Fibroblast of lung (primary cell): ENCODE data around the gene PNPT1. TPM values are rescaled to one million over a fixed set of nuclear protein-coding genes. Genes with fewer than 3 reads are reported as not detected.

Experiments
- DNase-seq, 2 donors: peaks; one replicate each; pipeline versions ENCODE4 v3.0.0 to v3.0.0-alpha.2; 2010; ENCODE audit warnings: low read depth in 2 of 2
- H2AFZ ChIP-seq: 2 replicates; pipeline ENCODE4 v1.5.1; 2012; ENCODE audit warnings: low read length, control low read depth, inconsistent platforms
- H3K27ac ChIP-seq: 2 replicates; pipeline ENCODE4 v1.5.1; 2011; ENCODE audit warnings: low read length, control low read depth; ENCODE audit not compliant: insufficient read depth
- H3K27me3 ChIP-seq: 2 replicates; pipeline ENCODE4 v1.5.1; 2011; ENCODE audit warnings: mild to moderate bottlenecking, low read length; ENCODE audit not compliant: control insufficient read depth, insufficient read depth
- H3K36me3 ChIP-seq: 2 replicates; pipeline ENCODE4 v1.5.1; 2011; ENCODE audit warnings: low read length; ENCODE audit not compliant: control insufficient read depth, insufficient read depth
- H3K4me1 ChIP-seq: 2 replicates; pipeline ENCODE4 v1.5.1; 2011; ENCODE audit warnings: low read length; ENCODE audit not compliant: control insufficient read depth, insufficient read depth; ENCODE audit errors: extremely low read depth
- H3K4me2 ChIP-seq: 2 replicates; pipeline ENCODE4 v1.5.1; 2011; ENCODE audit warnings: low read length, control low read depth; ENCODE audit not compliant: insufficient read depth; ENCODE audit errors: extremely low read depth
- H3K4me3 ChIP-seq, 4 experiments: fragments of 200-600 bp in 1 of 4; sonication (generic) in 1 of 4; replicated peaks in 1 of 4; 2 replicates each; pipeline ENCODE4 v1.5.1; 2011 to 2016; ENCODE audit warnings: low read length in 4 of 4, low read depth in 3 of 4, mild to moderate bottlenecking in 3 of 4, control low read depth in 2 of 4, inconsistent platforms in 1 of 4, mixed read lengths in 1 of 4; ENCODE audit not compliant: insufficient read depth in 1 of 4; ENCODE audit errors: control extremely low read depth in 1 of 4
- H3K79me2 ChIP-seq: 2 replicates; pipeline ENCODE4 v1.5.1; 2012; ENCODE audit warnings: mild to moderate bottlenecking, low read length, inconsistent platforms; ENCODE audit not compliant: control insufficient read depth, insufficient read depth
- H3K9ac ChIP-seq: 2 replicates; pipeline ENCODE4 v1.5.1; 2011; ENCODE audit warnings: mild to moderate bottlenecking, low read length, control low read depth; ENCODE audit not compliant: insufficient read depth
- H3K9me3 ChIP-seq: 2 replicates; pipeline ENCODE4 v1.5.1; 2012; ENCODE audit warnings: low read depth, low read length; ENCODE audit not compliant: control insufficient read depth, insufficient read depth
- H4K20me1 ChIP-seq: 2 replicates; pipeline ENCODE4 v1.5.1; 2011; ENCODE audit warnings: low read length; ENCODE audit not compliant: control insufficient read depth, insufficient read depth; ENCODE audit errors: extremely low read depth
- CTCF ChIP-seq, 2 donors: IDR thresholded peaks in 1 of 2; conservative IDR thresholded peaks in 1 of 2; 1 replicate in 1 of 2; 2 replicates in 1 of 2; pipeline ENCODE4 v1.5.1; 2011 to 2012; ENCODE audit warnings: low read length in 2 of 2, control low read depth in 1 of 2, inconsistent platforms in 1 of 2, low read depth in 1 of 2, mild to moderate bottlenecking in 1 of 2
- EZH2 ChIP-seq: IDR thresholded peaks from 2 replicates; pipeline ENCODE4 v1.5.1; 2012; ENCODE audit warnings: low read length, control low read depth, mild to moderate bottlenecking; ENCODE audit errors: missing control alignments
- polyA plus RNA-seq, 2 donors: library from polyadenylated mRNA; depleted of rRNA in 1 of 2; stranded (reverse) in 1 of 2; unstranded in 1 of 2; fragments of >200 nt; gene quantifications; 2 replicates each; pipeline ENCODE4 v1.2.1, GENCODE V29; 2011 to 2012; ENCODE audit warnings: missing spikeins in 1 of 2
- total RNA-seq: library from RNA; depleted of rRNA; stranded (reverse); fragments of >200 nt; gene quantifications from 2 replicates; pipeline ENCODE4 v1.2.1, GENCODE V29; 2014

Gene PNPT1
- total and polyA plus RNA-seq, 2 donors (not counting 1 experiment from before 2014, with no cell fraction given), result 13.1 to 14.2 TPM

- no peaks in the 10 kb centered on the region for H3K9me3 ChIP-seq
- no peaks in the 10 kb centered on the region for H3K27me3 ChIP-seq
- H3K27ac ChIP-seq, result no peak overlapping the region
- H4K20me1 ChIP-seq, result no peaks in the 10 kb centered on the region
- no peaks in the 10 kb centered on the region for H3K79me2 ChIP-seq
- TF ChIP-seq EZH2 (no peak), CTCF (conservative IDR thresholded peaks at IDR 0.05 in 1 of 2, IDR thresholded peaks at IDR 0.05 in 1 of 2; ENCODE audit: low read depth in 1 of 2, low read length in 2 of 2) (no peak)
- H3K4me3 ChIP-seq, result no peak overlapping the region
- peak in 1 of 2 donors; percentile 6 for DNase-seq
- H3K9ac ChIP-seq, result no peak overlapping the region
- no peaks in the 10 kb centered on the region for H3K4me1 ChIP-seq
- no peaks in the 10 kb centered on the region for H3K36me3 ChIP-seq
- no peak overlapping the region for H2AFZ ChIP-seq
- no peak overlapping the region for H3K4me2 ChIP-seq
These were observed 44.4 kb downstream of the PNPT1 start for GRCh38 chr2:55649211-55649610.

GRCh38 chr2:55636831-55637230, 56.8 kb downstream of the PNPT1 start:
- H3K4me3 ChIP-seq, result no peak overlapping the region
- H3K4me2 ChIP-seq, result no peak overlapping the region
- H3K9ac ChIP-seq, result no peak overlapping the region
- DNase-seq, result no peak
- no peak overlapping the region for H3K27ac ChIP-seq
- H3K27me3 ChIP-seq, result no peaks in the 10 kb centered on the region
- no peak for TF ChIP-seq EZH2
- no peak for TF ChIP-seq CTCF (conservative IDR thresholded peaks at IDR 0.05 in 1 of 2, IDR thresholded peaks at IDR 0.05 in 1 of 2; ENCODE audit: low read depth in 1 of 2, low read length in 2 of 2)
- H4K20me1 ChIP-seq, result no peaks in the 10 kb centered on the region
- H3K4me1 ChIP-seq, result no peaks in the 10 kb centered on the region
- no peaks in the 10 kb centered on the region for H3K79me2 ChIP-seq
- no peaks in the 10 kb centered on the region for H3K9me3 ChIP-seq
- no peaks in the 10 kb centered on the region for H3K36me3 ChIP-seq
- H2AFZ ChIP-seq, result no peak overlapping the region

GRCh38 chr2:55628931-55629330, 64.7 kb downstream of the PNPT1 start:
- no peak overlapping the region for H3K9ac ChIP-seq
- no peak overlapping the region for H3K27ac ChIP-seq
- no peaks in the 10 kb centered on the region for H4K20me1 ChIP-seq
- no peaks in the 10 kb centered on the region for H3K9me3 ChIP-seq
- DNase-seq, result no peak
- H3K79me2 ChIP-seq, result no peaks in the 10 kb centered on the region
- H2AFZ ChIP-seq, result no peak overlapping the region
- H3K4me2 ChIP-seq, result no peak overlapping the region
- no peak for TF ChIP-seq CTCF (conservative IDR thresholded peaks at IDR 0.05 in 1 of 2, IDR thresholded peaks at IDR 0.05 in 1 of 2; ENCODE audit: low read depth in 1 of 2, low read length in 2 of 2)
- no peak for TF ChIP-seq EZH2
- no peaks in the 10 kb centered on the region for H3K36me3 ChIP-seq
- no peak overlapping the region for H3K4me3 ChIP-seq
- H3K4me1 ChIP-seq, result no peaks in the 10 kb centered on the region
- no peaks in the 10 kb centered on the region for H3K27me3 ChIP-seq
